ENCODE data around the gene CMA1.
"Not testable (repeated sequence)": the region's sequence is repeated elsewhere in the genome, so short reads cannot be mapped to it uniquely, and the experiment has no call there.

Gene CMA1

DNA sequence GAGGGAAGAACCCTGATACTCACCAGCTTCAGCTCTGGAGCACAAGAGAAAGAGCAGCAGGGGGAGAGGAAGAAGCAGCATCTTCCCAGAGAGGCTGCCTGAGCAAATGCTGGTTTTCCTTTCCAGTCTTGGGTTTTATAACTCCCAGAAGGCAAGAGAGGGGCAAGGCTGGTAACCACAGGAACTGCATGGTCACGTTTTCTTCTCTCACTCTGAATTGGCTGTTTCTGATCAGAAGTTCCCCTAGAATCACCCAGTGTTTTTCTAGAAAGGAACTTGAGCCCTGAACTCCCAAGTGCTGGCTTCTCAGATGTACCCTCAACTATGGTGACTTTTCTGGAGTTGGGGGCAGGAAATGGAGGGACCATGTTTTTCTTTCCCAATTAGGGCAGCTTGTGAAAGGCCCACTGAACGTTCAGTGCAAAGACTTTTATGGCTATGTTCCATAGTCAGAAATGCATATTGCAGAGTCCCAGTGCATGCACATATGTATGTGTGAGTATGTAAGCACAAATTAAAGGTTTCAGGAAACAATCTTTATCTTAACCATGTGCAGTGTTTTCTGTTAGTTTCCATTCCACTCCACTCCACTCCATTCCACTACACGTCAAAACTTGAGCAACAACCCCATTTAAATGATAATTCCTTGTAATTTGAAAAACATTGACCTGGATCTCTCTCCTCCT is at the start of gene CMA1:
Gene CMA1, minus strand, starts transcription at position 111 of the 686 bp plus-strand sequence. Its CDS starts 30 bp downstream, at position 81.
- no peak within 1 kb of the TSS for H3K27ac ChIP-seq
- no peak for TF ChIP-seq CTCF (conservative IDR thresholded peaks at IDR 0.05)

GRCh38 chr14:24556756-24557155 is 48.7 kb upstream of the CMA1 start:
- H3K27ac ChIP-seq, result no peak overlapping the region
- TF ChIP-seq CTCF (conservative IDR thresholded peaks at IDR 0.05) (no peak), ZFX (IDR thresholded peaks at IDR 0.05) (no peak)

DNA sequence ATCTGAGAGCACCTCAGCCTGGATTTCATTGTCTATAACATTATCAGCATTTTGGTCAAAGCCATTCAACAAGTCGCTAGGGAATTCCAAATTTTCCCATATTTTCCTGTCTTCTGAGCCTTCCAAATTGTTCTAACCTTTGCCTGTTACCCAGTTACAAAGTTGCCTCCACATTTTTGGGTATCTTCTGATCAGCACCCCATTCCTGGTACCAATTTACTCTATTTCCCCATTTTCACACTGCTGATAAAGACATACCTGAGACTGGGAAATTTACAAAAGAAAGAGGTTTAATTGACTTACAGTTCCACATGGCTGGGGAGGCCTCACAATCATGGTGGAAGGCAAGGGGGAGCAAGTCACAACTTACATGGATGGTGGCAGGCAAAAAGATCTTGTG is 41.0 kb upstream of the CMA1 start:
- not testable (repeated sequence) for H3K27ac ChIP-seq

- TF ChIP-seq CTCF (conservative IDR thresholded peaks at IDR 0.05) (no peak), ZFX (IDR thresholded peaks at IDR 0.05) (no peak)
- H3K27ac ChIP-seq, result no peak overlapping the region
Observed at GRCh38 chr14:24542346-24542936, 34.4 kb upstream of the CMA1 start.

GRCh38 chr14:24535737-24536136 is 27.7 kb upstream of the CMA1 start:
- no peak overlapping the region for H3K27ac ChIP-seq
- TF ChIP-seq CTCF (conservative IDR thresholded peaks at IDR 0.05), result no peak

GRCh38 chr14:24534286-24534685 is 26.2 kb upstream of the CMA1 start:
- no peak overlapping the region for H3K27ac ChIP-seq
- TF ChIP-seq ZFX (IDR thresholded peaks at IDR 0.05) (no peak), CTCF (conservative IDR thresholded peaks at IDR 0.05) (no peak)

DNA sequence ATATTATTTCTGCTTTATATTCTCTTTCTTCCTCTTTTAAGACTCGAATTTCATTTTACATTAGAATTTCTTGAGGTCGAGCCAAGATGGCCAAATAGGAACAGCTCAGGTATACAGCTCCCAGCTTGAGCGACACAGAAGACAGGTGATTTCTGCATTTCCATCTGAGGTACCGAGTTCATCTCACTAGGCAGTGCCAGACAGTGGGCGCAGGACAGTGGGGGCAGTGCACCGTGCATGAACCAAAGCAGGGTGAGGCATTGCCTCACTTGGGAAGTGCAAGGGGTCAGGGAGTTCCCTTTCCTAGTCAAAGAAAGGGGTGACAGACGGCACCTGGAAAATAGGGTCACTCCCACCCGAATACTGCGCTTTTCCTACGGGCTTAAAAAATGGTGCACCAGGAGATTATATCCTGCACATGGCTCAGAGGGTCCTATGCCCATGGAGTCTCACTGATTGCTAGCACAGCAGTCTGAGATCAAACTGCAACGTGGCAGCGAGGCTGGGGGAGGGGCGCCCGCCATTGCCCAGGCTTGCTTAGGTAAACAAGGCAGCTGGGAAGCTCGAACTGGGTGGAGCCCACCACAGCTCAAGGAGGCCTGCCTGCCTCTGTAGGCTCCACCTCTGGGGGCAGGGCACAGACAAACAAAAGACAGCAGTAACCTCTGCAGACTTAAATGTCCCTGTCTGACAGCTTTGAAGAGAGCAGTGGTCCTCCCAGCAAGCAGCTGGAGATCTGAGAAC is 18.0 kb upstream of the CMA1 start:
- H3K27ac ChIP-seq, result not testable (repeated sequence)

GRCh38 chr14:24518851-24519250 is 10.8 kb upstream of the CMA1 start:
- TF ChIP-seq ZFX (IDR thresholded peaks at IDR 0.05), result no peak
- TF ChIP-seq CTCF (conservative IDR thresholded peaks at IDR 0.05), result no peak
- no peak overlapping the region for H3K27ac ChIP-seq
